Right renal pelvis (tissue), 4 donors: ENCODE data around the gene FABP3. TPM values are rescaled to one million over a fixed set of nuclear protein-coding genes. Genes with fewer than 3 reads are reported as not detected.
"Not testable (repeated sequence)": the region's sequence is repeated elsewhere in the genome, so short reads cannot be mapped to it uniquely, and the experiment has no call there.

Experiments used
- DNase-seq, 4 donors: peaks; one replicate each; pipeline ENCODE4 v3.0.0-alpha.2; 2013; ENCODE audit warnings: low read depth in 4 of 4, low spot score in 3 of 4, missing footprints in 1 of 4
- polyA plus RNA-seq, 4 donors: library from polyadenylated mRNA; unstranded; fragments of 120-200 nt; gene quantifications; one replicate each; pipeline ENCODE4 v1.2.1, GENCODE V29; 2013; ENCODE audit not compliant: insufficient read length in 4 of 4

FABP3 gene
- polyA plus RNA-seq, 4 donors, result 69.0 to 79.5 (median 72.7) TPM

- no peak for DNase-seq
Measured at GRCh38 chr1:31399976-31400375, 27.1 kb upstream of the FABP3 start.

- no peak for DNase-seq
Measured at GRCh38 chr1:31398246-31398645, 25.4 kb upstream of the FABP3 start.

GRCh38 chr1:31397360-31398095 lies 24.7 kb upstream of the FABP3 start:
- DNase-seq, result no peak

- DNase-seq, result no peak
Measured at GRCh38 chr1:31396633-31397351, 23.9 kb upstream of the FABP3 start.

GRCh38 chr1:31394584-31395193 lies 21.8 kb upstream of the FABP3 start:
- peak in 2 of 4 donors; percentile 65 to 74 for DNase-seq

GRCh38 chr1:31393463-31393862 lies 20.6 kb upstream of the FABP3 start:
- DNase-seq, result no peak

GRCh38 chr1:31390071-31390470 lies 17.2 kb upstream of the FABP3 start:
- no peak for DNase-seq

GRCh38 chr1:31389616-31390015 lies 16.7 kb upstream of the FABP3 start:
- no peak for DNase-seq

GRCh38 chr1:31387612-31388011 lies 14.7 kb upstream of the FABP3 start:
- DNase-seq, result no peak

- DNase-seq, result not testable (repeated sequence)
Measured at GRCh38 chr1:31386576-31387243, 13.8 kb upstream of the FABP3 start.

GRCh38 chr1:31383967-31384366 lies 11.1 kb upstream of the FABP3 start:
- no peak for DNase-seq

GRCh38 chr1:31382379-31382989 lies 9.6 kb upstream of the FABP3 start:
- DNase-seq, result no peak

- DNase-seq, result no peak
Measured at GRCh38 chr1:31381394-31382294, 8.8 kb upstream of the FABP3 start.

- DNase-seq, result no peak
Measured at GRCh38 chr1:31380181-31380580, 7.3 kb upstream of the FABP3 start.

- DNase-seq, result no peak
Measured at GRCh38 chr1:31378001-31378400, 5.1 kb upstream of the FABP3 start.

- DNase-seq, result no peak
Measured at GRCh38 chr1:31377364-31377863, 4.5 kb upstream of the FABP3 start.

- no peak for DNase-seq
Measured at GRCh38 chr1:31376375-31377134, 3.7 kb upstream of the FABP3 start.

GRCh38 chr1:31374511-31375196 lies 1.8 kb upstream of the FABP3 start:
- no peak for DNase-seq
